OCI-LY3 (cell line): ENCODE results near the gene IL18RAP.

Experiments
- CTCF ChIP-seq: fragments of 200-600, 300-600 bp; sonication (generic); IDR thresholded peaks from 2 replicates; pipeline ENCODE4 v1.5.1; 2014; ENCODE audit warnings: antibody characterized with exemption, low read length, low read depth
- EZH2phosphoT487 ChIP-seq: fragments of 200-600 bp; shearing (Covaris generic); IDR thresholded peaks from 2 replicates; pipeline ENCODE4 v1.6.1; 2018; ENCODE audit warnings: antibody characterized with exemption, mixed run types, low read depth

GRCh38 chr2:102463160-102463559 is 40.2 kb downstream of the IL18RAP start:
- no peak for TF ChIP-seq CTCF
- TF ChIP-seq EZH2phosphoT487 = no peak
